ENCODE measurements around the gene OR4D9. TPM values are rescaled to one million over a fixed set of nuclear protein-coding genes. Genes with fewer than 3 reads are reported as not detected.
"Not testable (repeated sequence)": the region's sequence is repeated elsewhere in the genome, so short reads cannot be mapped to it uniquely, and the experiment has no call there.

Gene OR4D9
- total and polyA plus RNA-seq, 7 experiments from 2014 or later, result not detected

DNA sequence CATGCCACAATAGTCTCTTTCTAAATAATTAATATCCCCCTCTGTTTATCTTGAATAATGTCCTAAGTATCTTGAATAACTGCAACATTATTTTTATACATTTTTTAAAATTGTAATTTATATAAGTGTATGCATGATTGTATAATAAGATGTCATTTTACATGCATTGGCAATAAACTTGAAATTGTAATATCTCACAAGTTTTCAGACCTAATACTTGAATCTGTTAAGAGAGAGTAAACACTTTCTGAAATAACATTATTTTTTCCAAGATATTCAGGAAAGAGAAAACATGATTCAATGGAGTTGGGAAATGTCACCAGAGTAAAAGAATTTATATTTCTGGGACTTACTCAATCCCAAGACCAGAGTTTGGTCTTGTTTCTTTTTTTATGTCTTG, 8.1 kb upstream of the OR4D9 start, which contains the start of gene OR4D11:
OR4D11 (plus strand) TSS at position 301 of the 400 bp plus-strand sequence; CDS start at position 301, 0 bp downstream.
- intact Hi-C loops (cut with micrococcal nuclease), result no loop called here
- DNase-seq (no peak), ATAC-seq (no peak)
- H3K4me1 Mint-ChIP-seq, result peaks cover 0 to 6% (median 0%) of the 10 kb centered on the region in 7 donors
- Histone ChIP-seq H3K9me3 (ENCODE audit: control insufficient read depth in 2 of 3, low read length in 3 of 3) (no peaks in the 10 kb centered on the region), H3K4me1 (ENCODE audit: control insufficient read depth in 2 of 2, insufficient read depth in 2 of 2, low read length in 2 of 2) (no peaks in the 10 kb centered on the region), H3K4me3 (ENCODE audit: low read length) (no peak within 1 kb of the TSS), H3K27me3 (ENCODE audit: control insufficient read depth in 2 of 2, insufficient read depth in 2 of 2, low read length in 2 of 2) (no peaks in the 10 kb centered on the region), H3K36me3 (ENCODE audit: control insufficient read depth in 2 of 3, insufficient read depth in 3 of 3, low read length in 3 of 3) (no peaks in the 10 kb centered on the region), H3K27ac (ENCODE audit: low read depth, low read length) (no peak within 1 kb of the TSS)
- peaks cover 0 to 7% (median 0%) of the 10 kb centered on the region in 11 donors for H3K9me3 Mint-ChIP-seq
- ChIA-PET POLR2A (no interaction called here), CTCF (no interaction called here)
- H3K36me3 Mint-ChIP-seq, result peaks cover 0 to 5% (median 0%) of the 10 kb centered on the region in 5 donors
- no peak within 1 kb of the TSS for H3K4me3 Mint-ChIP-seq
- no peak within 1 kb of the TSS for H3K27ac Mint-ChIP-seq
- H3K27me3 Mint-ChIP-seq, result peaks cover 0 to 15% (median 7%) of the 10 kb centered on the region in 5 donors

DNA sequence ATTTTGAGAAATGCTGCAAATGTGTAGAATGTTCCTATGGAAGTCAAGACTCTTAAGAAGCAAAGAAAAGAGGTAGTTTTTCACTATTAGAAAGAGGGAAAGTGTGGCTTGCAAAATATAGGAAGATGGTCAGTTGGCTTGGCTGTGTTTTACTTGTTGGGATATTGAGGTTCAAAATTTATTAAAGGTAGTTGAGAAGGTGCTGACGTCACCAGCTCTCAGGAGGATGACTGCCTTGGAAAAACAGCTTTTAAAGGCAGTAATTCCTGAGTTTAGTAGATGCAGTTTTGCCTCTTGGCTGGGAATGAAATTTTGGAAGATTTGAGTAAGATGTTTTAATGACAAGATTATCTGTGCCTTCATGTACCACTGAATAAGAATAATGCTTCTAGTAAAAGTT, 336 bp downstream of the OR4D9 start:
- H3K27me3 ChIP-seq (ENCODE audit: control insufficient read depth in 2 of 2, insufficient read depth in 2 of 2, low read length in 2 of 2), result no peaks in the 10 kb centered on the region
- no peaks in the 10 kb centered on the region for H3K9me3 ChIP-seq (ENCODE audit: control insufficient read depth in 2 of 3, low read length in 3 of 3)
- CTCF ChIA-PET, result no interaction called here
- Mint-ChIP-seq H3K4me3 (no peak overlapping the region), H3K36me3 (peaks cover 0 to 6% (median 0%) of the 10 kb centered on the region in 5 donors), H3K9me3 (peaks cover 0 to 5% (median 0%) of the 10 kb centered on the region in 11 donors), H3K27ac (peak overlapping the region in 2 of 9 donors; percentile 35 to 47), H3K4me1 (peaks cover 22 to 33% (median 29%) of the 10 kb centered on the region in 7 donors), H3K27me3 (peaks cover 0 to 4% (median 0%) of the 10 kb centered on the region in 5 donors)
- H3K27ac ChIP-seq (ENCODE audit: low read depth, low read length), result no peak overlapping the region
- POLR2A ChIA-PET, result interaction anchor here (0.7 kb wide), 1 partner anchor 40 kb away, joined by 3 read pairs; no protein-coding TSS in a partner anchor
- H3K36me3 ChIP-seq (ENCODE audit: control insufficient read depth in 2 of 3, insufficient read depth in 3 of 3, low read length in 3 of 3), result no peaks in the 10 kb centered on the region
- ATAC-seq (no peak), DNase-seq (no peak)
- intact Hi-C loops (cut with micrococcal nuclease), result no loop called here
- no peak overlapping the region for H3K4me3 ChIP-seq (ENCODE audit: low read length)
- H3K4me1 ChIP-seq (ENCODE audit: control insufficient read depth in 2 of 2, insufficient read depth in 2 of 2, low read length in 2 of 2), result peaks cover 0 to 12% of the 10 kb centered on the region in 2 donors

DNA sequence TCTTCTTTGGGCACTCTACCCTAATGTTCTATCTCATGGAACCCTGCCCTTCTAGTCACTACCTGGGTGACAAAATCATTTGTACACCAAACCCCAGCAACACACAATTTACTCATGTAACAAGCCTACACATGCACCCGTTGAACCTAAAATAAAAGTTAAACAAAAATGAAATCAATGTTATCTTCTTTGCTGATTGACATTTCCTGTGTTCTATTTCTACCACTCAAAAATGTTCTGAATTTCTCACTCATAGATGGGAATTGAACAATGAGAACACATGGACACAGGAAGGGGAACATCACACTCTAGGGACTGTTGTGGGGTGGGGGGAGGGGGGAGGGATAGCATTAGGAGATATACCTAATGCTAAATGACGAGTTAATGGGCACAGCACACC, 8.8 kb downstream of the OR4D9 start:
- H3K9me3 ChIP-seq (ENCODE audit: control insufficient read depth in 2 of 3, low read length in 3 of 3); ATAC-seq; H3K4me1 ChIP-seq (ENCODE audit: control insufficient read depth in 2 of 2, insufficient read depth in 2 of 2, low read length in 2 of 2); H3K4me3 ChIP-seq (ENCODE audit: low read length); intact Hi-C loops (cut with micrococcal nuclease); POLR2A ChIA-PET; CTCF ChIA-PET; H3K27ac ChIP-seq (ENCODE audit: low read depth, low read length); H3K9me3 Mint-ChIP-seq; H3K36me3 Mint-ChIP-seq; H3K27me3 ChIP-seq (ENCODE audit: control insufficient read depth in 2 of 2, insufficient read depth in 2 of 2, low read length in 2 of 2); H3K4me1 Mint-ChIP-seq; DNase-seq; H3K4me3 Mint-ChIP-seq; H3K36me3 ChIP-seq (ENCODE audit: control insufficient read depth in 2 of 3, insufficient read depth in 3 of 3, low read length in 3 of 3): not testable (repeated sequence)
- peak overlapping the region in 1 of 9 donors; percentile 33 for H3K27ac Mint-ChIP-seq
- H3K27me3 Mint-ChIP-seq, result peaks cover 0 to 33% (median 5%) of the 10 kb centered on the region in 5 donors

DNA sequence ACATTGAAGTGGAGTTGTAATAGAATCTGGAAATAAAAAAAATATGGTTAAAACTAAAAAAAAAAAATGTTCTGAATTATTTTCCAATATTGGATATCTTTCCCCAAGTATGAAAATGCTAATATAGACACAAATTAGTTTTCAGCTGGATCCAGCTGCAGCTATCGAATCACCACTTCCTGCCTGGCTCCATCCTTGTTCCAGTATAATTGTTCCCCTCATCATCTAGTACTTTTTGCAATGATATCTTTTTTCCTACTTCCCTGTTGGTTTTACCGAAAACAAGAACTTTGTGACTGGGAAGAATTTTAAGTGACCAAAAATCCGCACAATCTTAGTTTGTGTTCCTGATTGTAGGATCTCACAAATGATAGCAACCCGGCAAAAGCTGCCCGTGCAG, 9.4 kb downstream of the OR4D9 start:
- Histone ChIP-seq H3K9me3 (ENCODE audit: control insufficient read depth in 2 of 3, low read length in 3 of 3) (no peaks in the 10 kb centered on the region), H3K27ac (ENCODE audit: low read depth, low read length) (no peak overlapping the region), H3K4me1 (ENCODE audit: control insufficient read depth in 2 of 2, insufficient read depth in 2 of 2, low read length in 2 of 2) (no peaks in the 10 kb centered on the region), H3K4me3 (ENCODE audit: low read length) (no peak overlapping the region), H3K36me3 (ENCODE audit: control insufficient read depth in 2 of 3, insufficient read depth in 3 of 3, low read length in 3 of 3) (no peaks in the 10 kb centered on the region), H3K27me3 (ENCODE audit: control insufficient read depth in 2 of 2, insufficient read depth in 2 of 2, low read length in 2 of 2) (no peaks in the 10 kb centered on the region)
- Mint-ChIP-seq H3K27me3 (peaks cover 0 to 36% (median 9%) of the 10 kb centered on the region in 5 donors), H3K9me3 (no peaks in the 10 kb centered on the region), H3K4me1 (peaks cover 0 to 2% (median 0%) of the 10 kb centered on the region in 7 donors), H3K27ac (no peak overlapping the region), H3K36me3 (no peaks in the 10 kb centered on the region), H3K4me3 (no peak overlapping the region)
- no peak for ATAC-seq
- CTCF ChIA-PET, result no interaction called here
- intact Hi-C loops (cut with micrococcal nuclease), result no loop called here
- POLR2A ChIA-PET, result no interaction called here
- DNase-seq, result no peak

DNA sequence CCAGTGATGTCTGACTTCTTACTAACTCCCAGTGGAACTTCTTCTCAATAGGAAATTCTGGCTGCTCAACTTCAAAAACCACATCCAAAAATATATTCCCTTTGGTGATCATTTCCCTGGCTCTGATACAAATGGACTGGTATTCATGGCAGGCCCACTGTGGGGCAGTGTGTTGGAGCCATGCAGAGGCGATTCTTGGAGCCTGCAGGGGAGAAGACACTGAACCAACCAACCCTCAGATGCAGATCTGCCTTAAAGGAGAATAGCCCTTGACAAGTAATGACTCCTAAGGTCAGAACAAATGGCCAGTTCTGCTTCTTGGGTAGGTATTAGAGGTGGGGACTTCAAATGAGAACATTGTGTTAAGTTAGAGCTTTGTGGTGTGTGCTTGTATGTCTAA, 12.2 kb downstream of the OR4D9 start:
- Mint-ChIP-seq H3K4me1 (peaks cover 0 to 2% (median 0%) of the 10 kb centered on the region in 7 donors), H3K4me3 (no peak overlapping the region), H3K27me3 (peaks cover 0 to 38% (median 9%) of the 10 kb centered on the region in 5 donors)

DNA sequence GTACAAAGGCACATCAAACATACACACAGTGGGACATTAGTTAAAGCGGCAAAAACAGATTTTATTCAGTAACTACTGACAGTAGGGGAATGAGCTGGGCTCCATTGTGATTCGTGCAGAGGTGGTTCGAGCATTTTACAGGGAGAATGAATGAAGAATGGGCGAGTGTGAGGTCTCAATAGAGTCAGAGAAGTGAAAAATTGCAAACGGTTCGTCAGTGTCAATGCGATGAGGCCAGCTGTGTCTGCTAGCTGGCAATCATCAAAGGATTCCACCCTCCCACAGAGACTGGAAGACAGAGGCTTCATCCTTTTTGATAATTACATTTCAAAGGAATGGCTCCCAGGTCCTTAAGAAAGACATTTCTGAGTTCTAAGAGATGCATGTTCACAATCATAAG, 17.4 kb downstream of the OR4D9 start:
- Mint-ChIP-seq H3K4me3 (no peak overlapping the region), H3K4me1 (no peaks in the 10 kb centered on the region), H3K9me3 (no peaks in the 10 kb centered on the region), H3K36me3 (peaks cover 0 to 3% (median 0%) of the 10 kb centered on the region in 5 donors), H3K27ac (no peak overlapping the region), H3K27me3 (peaks cover 0 to 20% (median 9%) of the 10 kb centered on the region in 5 donors)
- CTCF ChIA-PET, result interaction anchor here (0.6 kb wide), 1 partner anchor 9 kb away, joined by 4 read pairs; no protein-coding TSS in a partner anchor
- Histone ChIP-seq H3K36me3 (ENCODE audit: control insufficient read depth in 2 of 3, insufficient read depth in 3 of 3, low read length in 3 of 3) (no peaks in the 10 kb centered on the region), H3K4me3 (ENCODE audit: low read length) (no peak overlapping the region), H3K9me3 (ENCODE audit: control insufficient read depth in 2 of 3, low read length in 3 of 3) (no peaks in the 10 kb centered on the region), H3K27me3 (ENCODE audit: control insufficient read depth in 2 of 2, insufficient read depth in 2 of 2, low read length in 2 of 2) (no peaks in the 10 kb centered on the region), H3K4me1 (ENCODE audit: control insufficient read depth in 2 of 2, insufficient read depth in 2 of 2, low read length in 2 of 2) (no peaks in the 10 kb centered on the region), H3K27ac (ENCODE audit: low read depth, low read length) (no peak overlapping the region)
- ATAC-seq (no peak), DNase-seq (no peak)
- intact Hi-C loops (cut with micrococcal nuclease), result no loop called here
- POLR2A ChIA-PET, result no interaction called here

More for the DNA sequence above, 12.2 kb downstream of the OR4D9 start:
- Histone ChIP-seq H3K4me1 (ENCODE audit: control insufficient read depth in 2 of 2, insufficient read depth in 2 of 2, low read length in 2 of 2) (no peaks in the 10 kb centered on the region), H3K27me3 (ENCODE audit: control insufficient read depth in 2 of 2, insufficient read depth in 2 of 2, low read length in 2 of 2) (no peaks in the 10 kb centered on the region), H3K4me3 (ENCODE audit: low read length) (no peak overlapping the region), H3K27ac (ENCODE audit: low read depth, low read length) (no peak overlapping the region), H3K36me3 (ENCODE audit: control insufficient read depth in 2 of 3, insufficient read depth in 3 of 3, low read length in 3 of 3) (no peaks in the 10 kb centered on the region), H3K9me3 (ENCODE audit: control insufficient read depth in 2 of 3, low read length in 3 of 3) (no peaks in the 10 kb centered on the region)
- intact Hi-C loops (cut with micrococcal nuclease), result no loop called here
- ChIA-PET POLR2A (interaction anchor here (0.9 kb wide), 1 partner anchor 261 kb away, joined by 5 read pairs; no protein-coding TSS in a partner anchor), CTCF (no interaction called here)
- DNase-seq, result no peak
- peak overlapping the region in 1 of 9 donors; percentile 7 for H3K27ac Mint-ChIP-seq
- no peak for ATAC-seq
- no peaks in the 10 kb centered on the region for H3K36me3 Mint-ChIP-seq
- no peaks in the 10 kb centered on the region for H3K9me3 Mint-ChIP-seq

DNA sequence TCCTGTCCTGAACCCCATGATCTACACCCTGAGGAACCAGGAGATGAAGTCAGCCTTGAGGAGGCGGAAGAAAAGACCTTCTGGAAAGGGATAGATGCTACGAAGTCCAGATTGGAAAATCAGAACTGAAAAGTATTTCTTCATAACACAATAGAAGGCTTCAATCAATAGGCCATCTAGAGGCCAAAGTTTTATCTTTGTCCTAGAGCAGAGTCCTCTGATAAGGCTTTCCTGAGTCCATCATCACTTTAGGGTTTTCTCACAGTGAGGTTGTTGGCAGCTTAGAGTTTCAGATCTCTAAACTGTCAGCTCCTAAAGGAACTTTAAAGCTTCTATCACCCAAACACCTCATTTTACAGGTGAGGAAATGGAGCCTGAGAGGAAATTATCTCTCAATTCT, 21.3 kb downstream of the OR4D9 start:
- H3K4me3 ChIP-seq (ENCODE audit: low read length), result no peak overlapping the region
- Mint-ChIP-seq H3K27me3 (peaks cover 0 to 9% (median 0%) of the 10 kb centered on the region in 5 donors), H3K9me3 (no peaks in the 10 kb centered on the region), H3K4me1 (peaks cover 7 to 9% (median 8%) of the 10 kb centered on the region in 7 donors), H3K4me3 (no peak overlapping the region), H3K36me3 (peaks cover 0 to 3% (median 0%) of the 10 kb centered on the region in 5 donors), H3K27ac (peak overlapping the region in 1 of 9 donors; percentile 36)
- intact Hi-C loops (cut with micrococcal nuclease), result loop anchor here in 1 of 2 donors (1.0 kb wide), 1 partner anchor 46 kb away; no protein-coding TSS in a partner anchor
- DNase-seq (no peak), ATAC-seq (no peak)
- H3K27ac ChIP-seq (ENCODE audit: low read depth, low read length), result no peak overlapping the region
- no peaks in the 10 kb centered on the region for H3K9me3 ChIP-seq (ENCODE audit: control insufficient read depth in 2 of 3, low read length in 3 of 3)
- POLR2A ChIA-PET, result no interaction called here
- H3K4me1 ChIP-seq (ENCODE audit: control insufficient read depth in 2 of 2, insufficient read depth in 2 of 2, low read length in 2 of 2), result no peaks in the 10 kb centered on the region
- CTCF ChIA-PET, result no interaction called here
- no peaks in the 10 kb centered on the region for H3K36me3 ChIP-seq (ENCODE audit: control insufficient read depth in 2 of 3, insufficient read depth in 3 of 3, low read length in 3 of 3)
- no peaks in the 10 kb centered on the region for H3K27me3 ChIP-seq (ENCODE audit: control insufficient read depth in 2 of 2, insufficient read depth in 2 of 2, low read length in 2 of 2)

Measured in naive thymus-derived CD4-positive, alpha-beta T cell (primary cell).